Lower leg skin (tissue), 4 donors: Measurements from ENCODE around the gene ZC3H18. TPM values are rescaled to one million over a fixed set of nuclear protein-coding genes. Genes with fewer than 3 reads are reported as not detected.

ENCODE experiments used
- DNase-seq, 2 donors: peaks; one replicate each; pipeline ENCODE4 v3.0.0-alpha.2; 2019; ENCODE audit warnings: low spot score in 2 of 2
- H3K4me3 ChIP-seq: fragments of 200-600 bp; sonication (generic); 2 replicates; pipeline ENCODE4 v1.5.1; 2017; ENCODE audit warnings: mild to moderate bottlenecking, low read depth; ENCODE audit not compliant: poor library complexity, severe bottlenecking
- POLR2A ChIP-seq, 2 donors: fragments of 450-650 bp; IDR thresholded peaks; one replicate each; pipeline ENCODE4 v1.6.1; 2016 to 2017; ENCODE audit warnings: antibody characterized with exemption in 2 of 2, mild to moderate bottlenecking in 1 of 2, moderate library complexity in 1 of 2
- WGBS, 2 donors: methylation state at CpG; one replicate each; pipeline ENCODE4 v1.1.5; 2018; 5-methylcytosine and 5-hydroxymethylcytosine counted together
- intact Hi-C: fragments of 100-400 bp; cut with DNase I; formaldehyde crosslinking; loops from one replicate; pipeline ENCODE4 v1.15.0; 2023; ENCODE audit warnings: low total_unique reads
- total RNA-seq, 4 donors: library from RNA; depleted of rRNA; stranded (reverse); fragments of >200 nt; gene quantifications; one replicate each; pipeline ENCODE4 v1.1.0, GENCODE V29; 2016
- TF ChIP-seq, protein P1 (sequence below), 3 donors: fragments of 450-650 bp; IDR thresholded peaks; one replicate each; pipeline ENCODE4 v1.5.1; 2016; ENCODE audit warnings: antibody characterized with exemption in 3 of 3, mild to moderate bottlenecking in 3 of 3, moderate library complexity in 2 of 3

ZC3H18 gene
- total RNA-seq, 4 donors from 2014 or later, result 16.5 to 32.3 (median 18.5) TPM

DNA sequence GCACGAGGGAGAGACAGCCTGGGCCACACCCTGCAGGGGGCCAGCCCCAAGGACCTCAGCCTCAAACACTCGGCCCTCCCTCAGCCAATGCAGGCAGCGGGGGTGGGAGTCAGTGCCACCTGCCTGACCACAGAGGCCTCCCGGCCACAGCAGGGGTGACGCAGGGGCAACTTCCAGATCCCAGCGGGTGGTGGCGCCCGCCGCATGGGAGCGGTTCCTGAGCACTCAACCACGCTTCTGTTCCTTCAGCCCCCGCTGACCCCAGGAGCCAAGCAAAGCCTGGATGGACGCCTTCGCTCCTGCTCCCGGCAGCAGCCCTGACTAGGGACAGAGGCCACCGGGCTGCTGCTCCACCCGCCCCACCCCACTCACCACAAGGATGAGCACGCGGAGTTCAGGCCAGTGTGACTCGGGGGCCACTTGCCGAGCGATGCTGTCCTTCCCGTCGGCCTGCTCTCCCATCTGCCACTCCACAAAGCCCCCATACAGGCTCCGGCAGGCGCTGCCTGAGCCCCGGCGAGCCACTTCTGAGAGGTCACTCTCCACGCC, 85.6 kb downstream of the ZC3H18 start:
- no peak for DNase-seq
- intact Hi-C loops, result no loop called here
- H3K4me3 ChIP-seq, result no peak overlapping the region
- TF ChIP-seq POLR2A (IDR thresholded peaks at IDR 0.05), result no peak
- TF ChIP-seq, protein P1, sequence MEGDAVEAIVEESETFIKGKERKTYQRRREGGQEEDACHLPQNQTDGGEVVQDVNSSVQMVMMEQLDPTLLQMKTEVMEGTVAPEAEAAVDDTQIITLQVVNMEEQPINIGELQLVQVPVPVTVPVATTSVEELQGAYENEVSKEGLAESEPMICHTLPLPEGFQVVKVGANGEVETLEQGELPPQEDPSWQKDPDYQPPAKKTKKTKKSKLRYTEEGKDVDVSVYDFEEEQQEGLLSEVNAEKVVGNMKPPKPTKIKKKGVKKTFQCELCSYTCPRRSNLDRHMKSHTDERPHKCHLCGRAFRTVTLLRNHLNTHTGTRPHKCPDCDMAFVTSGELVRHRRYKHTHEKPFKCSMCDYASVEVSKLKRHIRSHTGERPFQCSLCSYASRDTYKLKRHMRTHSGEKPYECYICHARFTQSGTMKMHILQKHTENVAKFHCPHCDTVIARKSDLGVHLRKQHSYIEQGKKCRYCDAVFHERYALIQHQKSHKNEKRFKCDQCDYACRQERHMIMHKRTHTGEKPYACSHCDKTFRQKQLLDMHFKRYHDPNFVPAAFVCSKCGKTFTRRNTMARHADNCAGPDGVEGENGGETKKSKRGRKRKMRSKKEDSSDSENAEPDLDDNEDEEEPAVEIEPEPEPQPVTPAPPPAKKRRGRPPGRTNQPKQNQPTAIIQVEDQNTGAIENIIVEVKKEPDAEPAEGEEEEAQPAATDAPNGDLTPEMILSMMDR (IDR thresholded peaks at IDR 0.05), result no peak
- WGBS, 2 donors, result 92 to 95% methylated on average over 28 to 29 of the region's 29 CpGs

DNA sequence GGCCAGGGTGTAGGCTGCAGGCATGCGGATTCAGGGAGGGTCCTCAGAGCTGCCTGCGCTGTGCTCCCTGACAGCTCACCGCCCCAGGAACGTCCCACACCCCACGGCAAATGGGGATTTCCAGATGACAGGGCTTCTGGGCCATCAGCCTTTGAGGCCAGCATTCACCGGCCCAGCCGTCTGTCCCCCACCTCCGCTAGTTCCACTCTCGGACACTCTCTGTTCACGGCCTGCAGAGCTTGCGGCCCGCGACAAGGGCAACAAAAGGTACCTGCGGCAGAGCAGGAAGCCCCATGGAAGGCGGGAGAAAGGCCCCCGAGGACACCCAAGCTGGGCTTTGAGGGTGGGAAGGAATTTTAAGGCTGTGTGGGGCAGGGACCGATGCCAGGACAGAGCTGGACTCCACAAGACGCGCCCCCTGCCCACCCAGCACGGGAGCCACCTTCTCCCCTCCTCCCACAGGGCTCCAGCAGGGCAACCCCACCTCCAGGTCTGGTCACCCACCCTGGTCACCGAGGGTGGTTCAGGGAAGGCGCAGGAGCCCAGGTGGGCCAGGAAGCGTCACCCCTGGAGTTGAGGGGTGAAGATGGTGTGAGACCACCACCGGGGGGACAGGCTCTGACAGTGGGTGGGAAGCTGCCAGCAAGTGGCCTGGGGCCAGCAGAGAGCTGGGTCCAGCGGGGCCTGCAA, 86.2 kb downstream of the ZC3H18 start:
- intact Hi-C loops, result no loop called here
- TF ChIP-seq, protein P1 (IDR thresholded peaks at IDR 0.05), result no peak
- TF ChIP-seq POLR2A (IDR thresholded peaks at IDR 0.05), result no peak
- WGBS, 2 donors, result 83 to 84% methylated on average over 25 of the region's 25 CpGs
- H3K4me3 ChIP-seq, result no peak overlapping the region
- DNase-seq, result no peak

DNA sequence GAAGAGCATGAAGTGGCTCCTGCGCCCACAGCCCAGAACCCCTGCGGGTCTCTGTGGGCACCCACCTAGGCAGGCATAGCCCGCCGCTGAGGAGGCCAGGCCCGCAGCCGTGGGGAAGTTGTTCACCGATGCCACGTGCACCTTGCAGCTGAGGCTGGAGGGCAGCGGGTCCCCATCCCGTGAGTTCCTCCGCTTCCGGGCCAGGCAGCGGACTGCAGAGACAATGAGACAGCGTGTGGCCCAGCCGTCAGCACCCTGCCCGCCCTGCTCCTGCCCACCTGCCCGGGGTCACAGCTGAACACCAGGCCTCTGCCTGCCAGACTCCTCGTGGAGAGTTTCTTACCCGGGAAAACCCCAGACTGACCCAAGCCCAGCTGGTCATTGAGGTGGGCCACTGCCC, 87.2 kb downstream of the ZC3H18 start:
- 92 to 96% methylated on average over 12 to 18 of the region's 19 CpGs for WGBS, 2 donors
- intact Hi-C loops, result no loop called here
- DNase-seq, result no peak
- H3K4me3 ChIP-seq, result no peak overlapping the region
- TF ChIP-seq POLR2A (IDR thresholded peaks at IDR 0.05), result no peak
- TF ChIP-seq, protein P1 (IDR thresholded peaks at IDR 0.05), result no peak

- 92 to 94% methylated on average over 14 to 15 of the region's 15 CpGs for WGBS, 2 donors
- TF ChIP-seq POLR2A (IDR thresholded peaks at IDR 0.05), result no peak
- TF ChIP-seq, protein P1 (IDR thresholded peaks at IDR 0.05), result no peak
- no peak overlapping the region for H3K4me3 ChIP-seq
- no peak for DNase-seq
- intact Hi-C loops, result no loop called here
Observed at GRCh38 chr16:88658714-88659113, 88.5 kb downstream of the ZC3H18 start.

DNA sequence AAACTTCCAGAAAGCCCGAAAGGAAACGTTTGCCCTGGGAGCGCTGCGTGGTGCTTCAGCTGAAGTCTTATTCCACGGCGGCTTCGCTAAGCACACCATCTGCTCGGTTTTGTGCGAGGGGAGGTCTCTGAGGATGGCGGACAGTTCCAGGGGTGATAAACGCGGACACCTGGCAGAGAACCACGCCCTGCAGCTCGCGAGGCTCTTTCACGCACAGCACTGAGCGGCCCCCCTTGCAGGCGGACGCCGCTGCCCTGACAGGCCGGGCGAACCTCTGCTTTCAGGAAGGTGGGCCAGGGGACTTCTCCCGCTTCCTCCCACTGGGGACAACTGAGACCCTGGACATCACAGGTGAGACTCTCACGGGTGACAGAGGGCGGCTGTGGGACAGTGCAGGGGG, 89.0 kb downstream of the ZC3H18 start:
- DNase-seq, result no peak
- intact Hi-C loops, result no loop called here
- H3K4me3 ChIP-seq, result no peak overlapping the region
- TF ChIP-seq, protein P1 (IDR thresholded peaks at IDR 0.05), result no peak
- TF ChIP-seq POLR2A (IDR thresholded peaks at IDR 0.05), result no peak
- 91 to 96% methylated on average over 16 to 24 of the region's 25 CpGs for WGBS, 2 donors
